ENCODE data around the gene CRACR2A.

CRACR2A gene

GRCh38 chr12:3593906-3594483 lies 158.9 kb downstream of the CRACR2A start:
- no peak for TF ChIP-seq CTCF (IDR thresholded peaks at IDR 0.05)

DNA sequence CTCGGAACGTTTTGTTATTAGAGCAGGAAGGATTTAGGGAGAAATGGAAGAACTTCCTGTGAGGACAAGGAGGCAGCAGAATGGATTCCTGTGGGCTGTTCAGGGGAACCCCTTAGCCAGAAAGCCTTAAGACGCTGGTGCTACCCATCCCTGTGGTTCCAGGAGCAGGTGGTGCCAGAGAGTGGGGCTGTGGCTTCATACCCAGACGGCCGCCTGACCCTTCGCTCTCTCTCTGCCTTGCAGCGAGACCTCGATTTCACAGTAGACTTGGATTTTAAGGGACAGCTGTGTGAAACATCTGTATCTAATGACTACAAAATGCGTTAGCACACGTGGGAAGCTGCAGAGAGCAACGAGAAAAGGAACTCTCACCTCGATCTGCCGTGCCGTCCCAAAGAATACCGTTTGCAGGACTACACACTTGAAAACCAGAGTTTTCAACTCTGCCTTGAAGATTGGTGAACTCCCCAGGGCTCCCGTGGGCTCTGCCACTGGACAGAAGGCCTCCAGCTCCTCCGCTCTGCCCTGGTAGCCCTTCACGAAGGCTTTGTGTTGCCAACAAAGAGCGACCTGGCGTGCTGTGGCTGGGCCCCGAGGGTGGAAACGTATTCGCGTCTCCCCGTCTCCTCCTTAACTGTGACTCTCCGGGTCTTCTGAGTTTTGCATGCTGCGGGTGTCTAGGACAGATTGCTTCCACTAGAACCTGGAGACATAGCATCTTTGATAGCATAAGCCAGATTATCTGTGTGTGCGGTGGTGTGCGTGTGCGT lies 159.9 kb downstream of the CRACR2A start:
- no peak for TF ChIP-seq CTCF (IDR thresholded peaks at IDR 0.05)

DNA sequence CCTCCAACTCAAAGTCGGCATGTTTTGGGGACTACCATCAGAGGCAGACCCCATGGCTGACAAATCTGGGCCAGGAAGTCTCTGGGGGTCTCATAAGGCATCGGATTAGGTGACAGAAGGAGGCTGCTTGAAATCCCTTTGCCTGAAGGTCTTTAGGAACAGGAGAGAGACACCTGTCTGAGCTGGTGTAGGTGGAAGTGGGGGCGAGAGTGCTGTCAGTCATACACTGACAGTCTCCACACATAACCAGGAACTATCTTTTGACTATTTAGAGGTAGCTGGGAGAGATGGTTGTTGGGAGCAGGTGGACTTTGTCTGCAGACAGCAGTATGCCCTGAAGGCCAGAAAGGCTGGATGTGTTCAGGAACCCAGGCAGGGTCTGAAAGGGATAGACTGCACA lies 163.2 kb downstream of the CRACR2A start:
- no peak for TF ChIP-seq CTCF (IDR thresholded peaks at IDR 0.05)

DNA sequence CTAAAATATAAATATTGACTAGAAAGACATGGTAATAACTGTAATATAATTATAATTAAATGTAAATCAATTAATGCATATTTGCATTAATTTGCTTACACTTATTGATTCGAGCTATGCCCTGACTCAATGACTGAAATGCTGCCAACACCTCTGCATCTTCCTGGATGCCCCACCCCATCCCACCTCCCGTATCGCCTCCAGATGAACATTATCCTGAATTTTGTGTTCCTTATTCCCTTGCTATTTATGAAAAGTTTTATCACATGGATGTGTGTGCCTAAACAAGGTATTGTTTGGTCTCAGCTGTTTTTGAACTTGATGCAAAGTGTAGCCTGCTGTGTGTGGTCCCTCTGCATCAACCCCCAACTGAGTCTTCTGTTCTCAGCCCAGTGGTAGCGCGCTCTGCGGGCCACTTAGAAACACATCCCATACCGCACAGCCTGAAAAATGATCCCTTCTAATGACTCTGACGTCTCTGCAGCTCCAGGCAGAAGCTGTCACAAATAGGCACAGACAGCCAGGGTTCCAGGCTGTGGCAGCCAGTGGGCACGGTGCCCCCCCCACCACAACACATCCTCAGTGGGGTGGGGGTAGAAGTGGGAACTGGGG lies 165.4 kb downstream of the CRACR2A start:
- TF ChIP-seq CTCF (IDR thresholded peaks at IDR 0.05), result no peak

DNA sequence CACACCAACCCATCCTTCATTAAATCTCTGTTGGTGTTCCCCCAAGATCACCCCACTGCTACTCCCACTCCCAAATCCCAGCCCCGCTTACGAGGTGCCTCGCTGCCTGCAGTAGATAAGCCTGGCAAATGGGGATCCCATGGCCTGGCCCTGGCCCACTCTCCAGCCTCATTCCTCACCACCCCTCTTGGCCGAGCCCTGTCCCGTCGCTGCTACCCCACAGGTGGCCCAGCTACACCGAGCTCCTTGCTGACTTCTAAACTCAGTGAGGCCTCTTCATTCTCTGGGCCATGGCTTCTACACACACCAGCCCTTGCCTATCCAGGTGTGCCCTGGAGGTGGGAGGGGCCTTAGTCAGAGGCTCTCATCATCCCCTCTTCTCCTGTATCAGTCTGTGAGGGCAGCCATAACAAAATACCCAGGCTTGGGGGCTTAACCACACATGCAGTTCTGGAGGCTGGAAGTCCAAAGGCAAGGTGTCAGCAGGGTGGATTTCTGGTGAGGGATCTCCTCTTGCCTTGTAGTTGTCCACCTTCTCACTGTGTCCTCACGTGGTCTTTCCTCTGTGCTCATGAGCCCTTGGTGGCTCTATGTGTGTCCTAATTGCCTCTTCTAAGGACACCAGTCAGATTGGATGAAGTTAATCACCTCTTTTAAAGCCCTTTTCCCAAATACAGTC lies 169.1 kb downstream of the CRACR2A start:
- TF ChIP-seq CTCF (IDR thresholded peaks at IDR 0.05), result no peak

DNA sequence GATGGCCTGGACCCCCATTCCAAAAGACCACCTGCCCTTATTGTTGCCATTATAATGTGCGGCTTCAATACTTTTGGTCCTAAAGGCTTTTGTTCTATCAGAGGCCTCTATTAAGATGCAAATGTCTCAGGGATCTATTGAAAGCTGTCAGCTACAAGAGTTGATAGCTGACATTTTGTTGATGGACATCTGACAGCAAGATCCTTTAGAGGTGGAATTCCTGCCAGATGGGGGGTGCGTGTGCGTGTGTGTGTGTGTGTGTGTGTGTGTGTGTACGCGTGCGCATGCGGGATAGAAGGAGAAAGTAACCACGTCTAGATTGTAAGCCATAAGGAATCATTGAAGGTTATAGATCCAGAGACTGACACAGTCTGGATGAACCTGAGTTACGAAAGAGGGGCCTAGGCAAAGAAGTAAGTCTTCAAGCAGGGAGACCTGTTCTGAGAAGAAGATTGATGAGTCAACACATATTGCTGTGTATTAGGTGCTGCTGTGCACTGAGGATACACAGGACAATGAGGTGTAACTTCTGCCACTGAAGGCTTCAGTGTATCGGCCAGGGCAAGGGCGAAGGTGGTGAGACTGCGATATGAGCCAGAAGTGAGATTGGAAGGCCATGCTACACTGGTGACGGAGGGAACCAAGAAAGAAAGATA lies 172.7 kb downstream of the CRACR2A start:
- TF ChIP-seq CTCF (IDR thresholded peaks at IDR 0.05), result no peak

DNA sequence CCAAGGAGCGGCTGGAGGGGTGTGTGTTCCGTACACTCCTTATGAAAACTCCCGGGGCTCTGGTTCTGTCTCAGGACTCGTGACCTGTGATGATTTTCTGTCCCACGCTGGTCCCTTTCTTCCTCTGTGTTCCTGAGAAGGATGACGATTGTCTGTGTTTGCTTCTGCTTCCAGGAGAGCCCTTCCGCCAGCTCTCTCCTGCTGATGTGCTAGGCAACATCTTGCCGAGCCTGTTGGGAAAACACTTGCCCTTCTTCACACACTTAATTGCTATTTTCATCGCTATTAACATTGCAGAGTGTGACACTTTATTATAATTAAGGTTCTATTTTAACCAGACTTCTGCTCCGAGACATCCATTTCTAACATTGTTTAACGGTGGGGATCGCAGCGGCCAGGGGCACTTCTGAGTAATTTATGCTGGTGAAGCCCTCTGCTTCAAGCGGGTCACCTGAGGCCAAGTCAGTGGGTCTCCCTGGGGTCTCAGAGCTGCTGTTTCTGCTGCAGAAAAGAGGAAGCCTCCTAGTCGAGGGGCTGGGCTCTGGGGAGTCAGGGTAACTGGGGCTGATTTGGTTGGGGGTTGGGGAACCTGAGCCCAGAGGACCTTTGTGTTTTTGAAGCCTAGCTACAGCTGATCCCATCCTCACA lies 173.3 kb downstream of the CRACR2A start:
- no peak for TF ChIP-seq CTCF (IDR thresholded peaks at IDR 0.05)
